HG03108 (cell line): ENCODE results near the gene MDM4.

ENCODE experiments used
- ATAC-seq: cut with Tn5 transposase; IDR thresholded peaks from one replicate; pipeline ENCODE4 v1.9.1; 2021; ENCODE audit warnings: moderate library complexity; ENCODE audit not compliant: unreplicated experiment

The MDM4 gene

GRCh38 chr1:204602871-204603542 lies 86.8 kb downstream of the MDM4 start:
- ATAC-seq, result no peak

GRCh38 chr1:204605791-204606190 lies 89.6 kb downstream of the MDM4 start:
- ATAC-seq, result no peak
